Measurements from ENCODE around the gene ZBTB3. TPM values are rescaled to one million over a fixed set of nuclear protein-coding genes. Genes with fewer than 3 reads are reported as not detected.
A peak's percentile ranks its signal among the peaks of the same experiment; 100 is the strongest.

The ZBTB3 gene
- total RNA-seq, 1 experiment from 2014 or later = 9.7 TPM

GRCh38 chr11:62726156-62726914 lies 27.6 kb downstream of the ZBTB3 start:
- no peaks in the 10 kb centered on the region for H3K9me3 Mint-ChIP-seq (ENCODE audit: low read depth, unreplicated experiment)
- intact Hi-C loops (cut with micrococcal nuclease; ENCODE audit: unreplicated experiment) = no loop called here
- H3K4me1 Mint-ChIP-seq (ENCODE audit: low read depth, unreplicated experiment) = peaks cover 11% of the 10 kb centered on the region
- BruUV-seq (replicated peaks) = no TSS peak
- DNase-seq = no peak
- H3K27me3 Mint-ChIP-seq (ENCODE audit: unreplicated experiment) = no peaks in the 10 kb centered on the region
- peak overlapping the region; percentile 83 for H3K27ac Mint-ChIP-seq (ENCODE audit: unreplicated experiment)
- no peak for TF ChIP-seq CTCF (IDR thresholded peaks at IDR 0.05; ENCODE audit: unreplicated experiment)
- CTCF ChIA-PET = interaction anchor here (1.1 to 2.2 kb wide), 3 partner anchors 28 to 80 kb away, joined by 3 to 8 read pairs (median 8); partner anchors contain the start of gene ZBTB3
- H3K4me3 Mint-ChIP-seq (ENCODE audit: low read depth, unreplicated experiment) = peak overlapping the region; percentile 89
- H3K36me3 Mint-ChIP-seq (ENCODE audit: insufficient read depth, unreplicated experiment) = peaks cover 77% of the 10 kb centered on the region

- H3K36me3 Mint-ChIP-seq (ENCODE audit: insufficient read depth, unreplicated experiment) = peaks cover 83% of the 10 kb centered on the region
- intact Hi-C loops (cut with micrococcal nuclease; ENCODE audit: unreplicated experiment) = no loop called here
- BruUV-seq (replicated peaks) = TSS peak; percentile 44
- DNase-seq = no peak
- CTCF ChIA-PET = interaction anchor here (1.1 kb wide), 1 partner anchor 80 kb away, joined by 3 read pairs; no protein-coding TSS in a partner anchor
- H3K9me3 Mint-ChIP-seq (ENCODE audit: low read depth, unreplicated experiment) = no peaks in the 10 kb centered on the region
- H3K4me1 Mint-ChIP-seq (ENCODE audit: low read depth, unreplicated experiment) = peaks cover 11% of the 10 kb centered on the region
- no peaks in the 10 kb centered on the region for H3K27me3 Mint-ChIP-seq (ENCODE audit: unreplicated experiment)
- no peak for TF ChIP-seq CTCF (IDR thresholded peaks at IDR 0.05; ENCODE audit: unreplicated experiment)
- H3K27ac Mint-ChIP-seq (ENCODE audit: unreplicated experiment) = peak overlapping the region; percentile 83
- H3K4me3 Mint-ChIP-seq (ENCODE audit: low read depth, unreplicated experiment) = peak overlapping the region; percentile 89
Observed at GRCh38 chr11:62725646-62726045, 28.3 kb downstream of the ZBTB3 start.

- no TSS peak for BruUV-seq (replicated peaks)
- no peaks in the 10 kb centered on the region for H3K9me3 Mint-ChIP-seq (ENCODE audit: low read depth, unreplicated experiment)
- no peak for DNase-seq
- H3K27me3 Mint-ChIP-seq (ENCODE audit: unreplicated experiment) = no peaks in the 10 kb centered on the region
- TF ChIP-seq CTCF (IDR thresholded peaks at IDR 0.05; ENCODE audit: unreplicated experiment) = no peak
- CTCF ChIA-PET = interaction anchor here (0.6 to 1.3 kb wide), 2 partner anchors 30 to 142 kb away, joined by 3 to 4 read pairs; partner anchors contain the start of gene ZBTB3
- H3K27ac Mint-ChIP-seq (ENCODE audit: unreplicated experiment) = peak overlapping the region; percentile 47
- H3K4me1 Mint-ChIP-seq (ENCODE audit: low read depth, unreplicated experiment) = peaks cover 18% of the 10 kb centered on the region
- intact Hi-C loops (cut with micrococcal nuclease; ENCODE audit: unreplicated experiment) = no loop called here
- H3K4me3 Mint-ChIP-seq (ENCODE audit: low read depth, unreplicated experiment) = peak overlapping the region; percentile 89
- H3K36me3 Mint-ChIP-seq (ENCODE audit: insufficient read depth, unreplicated experiment) = peaks cover 94% of the 10 kb centered on the region
Observed at GRCh38 chr11:62724171-62724570, 29.8 kb downstream of the ZBTB3 start.

- intact Hi-C loops (cut with micrococcal nuclease; ENCODE audit: unreplicated experiment) = no loop called here
- TSS peak; percentile 3 for BruUV-seq (replicated peaks)
- no peaks in the 10 kb centered on the region for H3K27me3 Mint-ChIP-seq (ENCODE audit: unreplicated experiment)
- no peak overlapping the region for H3K4me3 Mint-ChIP-seq (ENCODE audit: low read depth, unreplicated experiment)
- CTCF ChIA-PET = no interaction called here
- peaks cover 94% of the 10 kb centered on the region for H3K36me3 Mint-ChIP-seq (ENCODE audit: insufficient read depth, unreplicated experiment)
- peaks cover 18% of the 10 kb centered on the region for H3K4me1 Mint-ChIP-seq (ENCODE audit: low read depth, unreplicated experiment)
- no peaks in the 10 kb centered on the region for H3K9me3 Mint-ChIP-seq (ENCODE audit: low read depth, unreplicated experiment)
- no peak for DNase-seq
- TF ChIP-seq CTCF (IDR thresholded peaks at IDR 0.05; ENCODE audit: unreplicated experiment) = no peak
- H3K27ac Mint-ChIP-seq (ENCODE audit: unreplicated experiment) = no peak overlapping the region
Observed at GRCh38 chr11:62721994-62722393, 32.0 kb downstream of the ZBTB3 start.
